Left renal pelvis (tissue), 4 donors: ENCODE data around the gene PLBD2. TPM values are rescaled to one million over a fixed set of nuclear protein-coding genes. Genes with fewer than 3 reads are reported as not detected.

Source experiments
- DNase-seq, 4 donors: peaks; one replicate each; pipeline ENCODE4 v3.0.0-alpha.2; 2013; ENCODE audit warnings: low read depth in 4 of 4, low spot score in 3 of 4
- polyA plus RNA-seq, 4 donors: library from polyadenylated mRNA; unstranded; fragments of 120-200 nt; gene quantifications; one replicate each; pipeline ENCODE4 v1.2.1, GENCODE V29; 2013; ENCODE audit not compliant: insufficient read length in 4 of 4

The PLBD2 gene
- polyA plus RNA-seq, 4 donors: 17.1 to 28.0 (median 23.0) TPM

DNA sequence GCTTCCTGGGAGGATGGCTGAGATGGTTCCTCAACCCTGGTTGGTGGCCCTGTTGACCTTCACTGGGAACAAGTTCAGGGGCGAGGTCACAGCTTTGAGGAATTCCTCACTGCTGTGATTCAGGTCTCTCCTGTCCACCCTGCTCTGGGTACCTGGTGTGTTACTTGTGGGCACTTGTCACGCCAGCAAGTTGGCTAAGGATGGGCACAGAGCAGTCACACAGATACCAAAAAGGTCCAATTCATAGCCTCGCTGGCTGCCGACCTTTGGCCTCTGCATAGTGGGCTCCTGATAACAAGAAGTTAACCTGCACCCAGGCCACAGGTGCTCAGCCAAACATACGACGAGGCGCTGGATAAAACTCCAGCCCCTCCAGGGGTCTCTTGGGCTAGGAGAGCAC lies 34.1 kb downstream of the PLBD2 start:
- DNase-seq: no peak

DNA sequence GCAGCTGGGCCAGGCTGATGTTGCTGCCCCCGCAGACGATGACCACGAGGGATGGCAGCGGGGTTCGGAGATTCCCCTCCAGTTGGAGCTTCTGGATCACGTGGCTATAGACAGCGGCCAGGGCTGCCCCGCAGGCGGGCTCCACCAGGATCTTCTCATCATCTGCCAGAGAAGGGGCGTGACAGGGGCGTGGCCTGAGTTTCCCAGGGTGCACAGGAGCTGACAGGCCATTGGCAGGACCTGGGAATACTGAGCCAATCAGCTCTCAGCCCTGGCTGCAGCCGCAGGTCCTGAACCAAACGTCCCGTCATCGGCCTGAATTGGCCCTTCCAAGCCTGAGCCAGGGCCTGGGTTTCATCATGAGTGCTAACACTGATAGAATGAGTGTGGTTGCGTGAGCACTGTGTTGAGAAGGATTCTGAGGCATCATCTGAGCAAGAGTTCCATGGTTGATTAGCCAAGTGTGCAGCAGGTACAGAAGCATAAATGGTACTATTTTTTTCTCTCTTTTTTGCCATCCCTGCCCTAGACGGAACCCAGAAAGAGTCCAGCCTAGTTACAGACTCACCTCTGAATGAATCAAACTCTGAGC lies 34.7 kb downstream of the PLBD2 start:
- no peak for DNase-seq

DNA sequence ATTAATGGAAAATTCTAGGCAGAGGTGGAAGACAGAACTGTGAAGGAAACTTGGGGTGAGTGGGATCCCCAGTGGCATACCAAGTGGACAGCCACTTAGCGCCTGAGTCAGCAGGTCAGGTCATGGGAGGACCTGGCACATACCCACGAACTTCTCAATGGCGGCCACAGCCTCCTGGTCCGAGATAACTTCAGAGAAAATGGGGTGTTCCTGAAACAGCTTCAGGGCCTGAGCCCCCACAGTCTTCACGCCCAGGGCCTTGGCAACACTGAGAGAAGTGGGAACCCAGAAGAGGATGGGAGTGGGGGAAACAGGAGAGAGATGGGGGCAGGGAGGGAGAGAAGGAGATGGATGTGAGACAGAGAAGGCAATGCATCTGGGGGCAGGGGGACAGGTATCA lies 35.4 kb downstream of the PLBD2 start:
- DNase-seq: no peak

DNA sequence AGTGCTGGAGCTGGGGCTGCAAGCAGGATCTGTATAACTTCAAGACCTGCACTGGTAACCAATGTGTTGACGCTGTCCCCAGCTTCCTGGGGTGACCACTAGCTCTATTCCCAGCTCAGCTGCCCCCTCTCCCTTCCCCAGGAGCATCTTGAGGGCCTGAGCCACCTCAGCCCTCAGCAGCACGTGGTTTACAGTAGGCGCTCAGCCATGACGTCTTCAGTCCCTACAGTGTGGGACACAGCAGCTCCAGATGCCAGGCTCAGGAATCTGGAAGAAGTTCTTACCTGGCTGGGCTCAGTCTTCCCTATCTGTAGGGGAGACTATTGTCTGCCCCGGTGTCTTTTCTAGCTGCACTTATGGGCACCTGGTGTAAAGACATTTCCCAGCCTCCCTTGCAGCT lies 36.7 kb downstream of the PLBD2 start:
- no peak for DNase-seq

GRCh38 chr12:113396200-113396599 lies 37.8 kb downstream of the PLBD2 start:
- DNase-seq: no peak

GRCh38 chr12:113396828-113397496 lies 38.6 kb downstream of the PLBD2 start:
- DNase-seq: no peak

DNA sequence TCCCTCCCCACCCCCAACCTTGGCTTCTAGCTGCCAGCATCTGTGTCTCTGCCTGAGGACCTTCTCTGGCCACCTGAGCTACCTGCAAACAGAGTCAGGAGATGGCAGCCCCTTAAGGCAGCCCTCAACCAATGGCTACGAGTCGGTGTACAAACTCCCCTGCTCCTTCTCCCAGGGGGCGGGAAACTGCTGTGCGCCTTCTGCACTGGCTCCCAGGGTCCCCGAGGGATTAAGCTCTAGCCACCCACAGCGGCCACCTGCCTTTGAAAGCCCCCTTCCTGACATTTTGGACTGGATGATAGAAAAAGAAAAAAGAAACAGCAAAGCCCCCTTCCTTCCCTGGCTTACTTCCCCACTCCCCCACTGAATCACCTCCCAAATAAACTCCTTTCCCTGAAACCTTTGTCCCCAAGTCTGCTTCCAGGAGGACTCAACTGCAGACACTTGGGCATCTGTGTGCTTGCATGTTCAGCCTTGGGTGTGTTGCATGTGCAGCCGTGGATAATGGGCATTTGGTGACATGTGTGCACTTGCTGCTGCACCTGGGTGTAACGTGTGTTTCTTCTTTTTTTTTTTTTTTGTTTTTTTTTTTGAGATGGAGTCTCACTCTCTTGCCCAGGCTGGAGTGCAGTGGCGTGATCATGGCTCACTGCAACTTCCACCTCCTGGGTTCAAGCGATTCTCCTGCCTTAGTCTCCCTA lies 39.3 kb downstream of the PLBD2 start:
- no peak for DNase-seq

GRCh38 chr12:113398346-113399290 lies 40.2 kb downstream of the PLBD2 start:
- DNase-seq: no peak

DNA sequence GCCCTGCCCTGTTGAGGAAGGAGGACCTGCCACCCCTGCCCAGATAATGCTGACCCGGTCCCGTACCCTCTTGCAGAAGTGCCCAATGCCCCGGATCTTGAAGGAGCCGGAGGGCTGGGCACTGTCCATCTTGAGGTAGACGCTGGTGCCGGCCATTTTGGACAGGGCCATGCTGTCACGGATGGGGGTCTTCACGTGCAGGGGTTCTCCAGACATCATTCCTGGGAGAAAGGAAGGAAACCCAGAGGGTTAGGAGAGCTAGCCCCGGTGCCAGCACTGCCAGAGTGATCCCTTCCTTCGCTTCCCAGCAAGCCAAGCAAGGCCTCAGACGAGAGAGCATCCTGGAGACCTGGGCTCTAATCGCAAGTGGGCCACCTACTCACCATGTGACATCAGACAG lies 41.1 kb downstream of the PLBD2 start:
- DNase-seq: no peak

DNA sequence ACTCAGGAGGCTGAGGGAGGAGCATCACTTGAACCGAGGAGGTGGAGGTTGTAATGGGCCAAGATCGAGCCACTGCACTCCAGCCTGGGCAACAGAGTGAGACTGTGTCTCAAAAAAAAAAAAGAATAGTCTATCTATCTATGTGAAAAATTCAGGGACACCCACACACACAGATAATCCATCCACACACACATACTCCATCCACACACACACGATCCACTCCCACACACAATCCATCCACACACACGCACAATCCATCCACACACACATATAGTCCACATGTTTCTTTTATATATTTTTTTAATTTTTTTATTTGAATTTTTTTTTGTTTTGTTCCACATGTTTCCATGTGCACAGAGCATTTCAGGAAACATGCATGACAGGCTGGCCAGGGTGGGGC lies 42.0 kb downstream of the PLBD2 start:
- DNase-seq: no peak

- DNase-seq: no peak
Measured at GRCh38 chr12:113401066-113402000, 42.9 kb downstream of the PLBD2 start.

GRCh38 chr12:113402586-113403260 lies 44.3 kb downstream of the PLBD2 start:
- DNase-seq: no peak

GRCh38 chr12:113403435-113404415 lies 45.3 kb downstream of the PLBD2 start, which contains the start of gene SDS:
SDS (minus strand) TSS chr12:113403887; CDS start chr12:113399708, 4,179 bp downstream.
- DNase-seq: no peak

DNA sequence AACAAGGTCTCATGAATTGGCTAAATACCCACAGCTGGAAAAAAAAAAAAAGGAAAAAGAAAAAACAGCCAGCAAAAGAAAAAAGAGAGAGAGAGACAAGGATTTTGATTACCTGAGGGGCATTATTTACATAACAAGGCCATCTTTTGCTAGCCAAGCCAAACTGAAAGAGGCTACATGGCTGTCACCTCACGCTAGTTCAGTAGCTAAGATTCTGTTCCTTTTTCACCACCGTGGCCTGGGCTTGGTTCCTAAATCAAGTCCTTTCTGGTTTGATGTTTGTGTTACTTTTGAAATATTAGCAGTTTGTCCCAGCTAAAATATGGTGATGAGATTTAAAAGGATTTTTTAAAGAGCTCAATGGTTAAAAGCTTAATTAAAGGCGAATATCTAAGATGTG lies 47.3 kb downstream of the PLBD2 start:
- no peak for DNase-seq

- DNase-seq: no peak
Measured at GRCh38 chr12:113407931-113408600, 49.7 kb downstream of the PLBD2 start.

DNA sequence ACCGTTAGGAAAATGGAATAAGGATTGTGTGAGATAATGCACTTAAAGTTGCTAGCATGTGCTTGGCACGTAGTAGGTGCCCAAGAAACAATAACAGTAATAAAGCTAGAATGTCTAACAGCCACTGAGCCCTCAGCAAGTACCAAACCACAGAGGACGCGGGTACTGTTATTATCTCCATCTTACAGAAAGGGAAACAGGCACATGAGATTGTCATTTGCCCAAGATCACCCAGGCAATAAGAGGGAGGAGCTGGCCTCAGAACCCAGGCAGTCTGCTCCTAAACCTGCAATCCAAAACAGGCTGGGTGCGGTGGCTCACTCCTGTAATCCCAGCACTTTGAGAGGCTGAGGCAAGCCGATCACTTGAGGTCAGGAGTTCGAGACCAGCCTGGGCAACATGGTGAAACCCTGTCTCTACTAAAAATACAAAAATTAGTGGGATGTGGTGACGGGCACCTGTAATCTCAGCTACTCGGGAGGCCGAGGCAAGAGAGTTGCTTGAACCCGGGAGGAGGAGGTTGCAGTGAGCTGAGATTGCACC lies 50.4 kb downstream of the PLBD2 start:
- no peak for DNase-seq

DNA sequence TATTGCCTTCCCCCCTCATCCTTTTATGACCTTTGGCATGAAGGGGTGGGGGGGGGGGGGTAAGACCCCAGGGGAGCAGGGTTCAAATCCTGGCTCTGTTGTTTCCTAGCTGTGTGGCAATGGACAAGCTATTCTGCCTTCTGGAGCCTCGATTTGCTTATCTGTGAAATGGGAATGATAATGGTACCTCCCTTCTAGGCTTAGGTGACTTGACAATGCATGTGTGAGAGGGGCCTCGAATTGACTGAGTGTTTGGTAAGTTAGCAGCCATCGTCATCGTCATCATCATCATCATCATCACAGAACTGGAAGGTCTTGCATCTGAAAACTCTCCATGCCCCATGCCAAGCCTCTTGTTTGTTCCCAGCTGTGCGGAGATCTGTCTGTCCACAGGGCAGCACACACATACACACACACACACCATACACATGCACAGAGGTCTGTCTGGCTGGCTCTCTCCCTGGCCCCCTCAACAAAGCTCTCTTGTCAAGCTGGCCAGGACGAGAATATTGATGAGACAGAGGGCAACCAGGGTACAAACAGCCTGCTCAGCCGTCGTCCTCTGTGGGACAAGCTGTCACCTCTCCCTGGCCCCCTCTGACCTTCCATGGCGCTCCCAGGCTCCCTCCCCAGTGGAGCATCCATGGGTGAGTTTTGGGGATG lies 51.2 kb downstream of the PLBD2 start:
- no peak for DNase-seq
